Hematopoietic multipotent progenitor cell treated with erythropoietin and hydrocortisone succinate and interleukin-3 and kit ligand, for 6 days (in vitro differentiated cells): ENCODE data around the gene ARHGEF2.

Experiments used
- DNase-seq: peaks from one replicate; pipeline ENCODE4 v3.0.0-alpha.2; 2015

ARHGEF2 gene

DNA sequence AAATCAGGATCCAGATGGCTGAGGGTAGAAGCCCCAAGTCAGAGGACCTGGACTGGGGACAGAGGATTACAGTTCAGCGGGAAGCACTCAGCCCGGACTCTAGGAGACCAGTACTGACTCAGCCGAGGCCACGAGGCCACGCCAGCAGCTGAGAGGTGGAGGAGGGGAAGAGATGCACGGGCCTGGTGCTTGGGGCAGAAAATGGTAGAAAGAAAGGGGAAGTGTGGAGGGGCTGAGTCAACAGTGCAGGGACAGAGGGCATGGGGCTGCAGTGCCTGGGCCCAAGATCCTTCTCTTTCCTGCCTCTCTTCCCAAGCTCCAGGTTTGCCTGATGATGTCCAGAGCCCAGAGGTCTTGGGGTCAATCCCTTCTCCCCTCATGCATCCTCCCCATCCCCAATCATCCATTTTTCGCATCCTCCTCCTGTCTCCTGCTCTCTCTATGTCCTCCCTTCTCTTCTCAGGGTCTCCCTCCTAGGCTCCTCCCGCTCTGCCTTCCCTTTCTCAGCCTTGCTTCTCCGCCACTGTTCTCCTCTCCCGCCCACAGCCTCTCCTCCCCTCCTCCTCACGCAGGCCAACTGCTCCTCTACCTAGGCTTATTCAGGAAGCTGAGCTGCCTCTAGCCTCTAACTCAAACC, 7.7 kb downstream of the ARHGEF2 start:
- peak; percentile 81 for DNase-seq

DNA sequence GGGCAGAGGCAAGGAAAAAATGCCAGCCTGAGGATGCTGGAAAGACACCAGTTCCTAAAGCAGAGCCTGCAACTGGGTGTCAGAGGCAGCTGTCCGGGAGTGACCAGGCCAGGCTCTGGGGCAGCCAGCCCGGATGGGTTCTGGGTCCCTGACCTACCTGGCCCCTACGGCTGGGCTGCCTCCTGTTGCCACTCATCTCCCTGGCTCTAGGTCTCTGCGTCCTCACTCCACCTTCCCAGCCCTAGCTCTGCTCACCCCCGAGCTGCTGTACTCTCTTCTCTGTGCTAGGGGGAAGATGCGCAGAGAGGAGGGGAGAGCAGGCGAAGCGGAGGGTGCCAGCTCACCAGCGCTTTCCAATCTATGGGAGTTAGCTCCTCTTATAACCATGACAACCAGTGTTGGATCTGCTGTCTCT, 9.0 kb downstream of the ARHGEF2 start:
- no peak for DNase-seq

DNA sequence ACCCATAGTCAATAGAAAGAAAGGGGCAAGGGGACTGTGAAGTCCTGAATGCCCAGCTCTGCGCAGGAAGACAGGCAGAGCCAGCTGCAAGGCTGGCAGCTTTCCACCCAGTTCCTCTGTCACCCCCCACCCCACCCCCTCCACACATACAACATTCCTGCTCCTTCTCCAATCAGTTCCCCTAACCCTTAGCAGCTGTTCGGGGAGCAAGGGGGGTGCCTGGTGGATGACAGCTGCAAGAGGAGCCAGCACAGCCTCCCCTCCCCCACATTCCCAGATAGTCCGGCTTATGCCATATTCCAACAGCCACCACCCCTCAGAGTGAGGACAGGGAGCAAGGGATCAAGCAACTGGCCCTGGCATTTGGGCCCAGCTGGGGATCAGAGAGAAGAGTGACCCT, 9.7 kb downstream of the ARHGEF2 start:
- DNase-seq: no peak

DNA sequence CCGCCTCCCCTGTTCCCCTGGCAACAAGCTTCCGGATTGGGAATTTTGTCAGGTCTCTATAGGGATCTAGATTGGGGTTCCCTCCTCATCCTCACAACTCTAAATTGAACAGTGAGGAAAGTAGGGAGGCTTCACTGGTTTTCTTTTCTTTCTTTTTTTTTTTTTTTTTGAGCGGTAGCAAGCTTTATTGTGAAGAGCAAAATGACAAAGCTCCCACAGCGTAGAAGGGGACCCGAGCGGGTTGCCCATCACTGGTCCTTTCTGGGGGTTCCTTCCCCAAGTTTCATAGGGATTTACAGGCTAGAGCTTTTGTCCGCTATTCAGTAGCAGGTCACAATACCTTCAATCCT, 10.3 kb downstream of the ARHGEF2 start:
- no peak for DNase-seq

DNA sequence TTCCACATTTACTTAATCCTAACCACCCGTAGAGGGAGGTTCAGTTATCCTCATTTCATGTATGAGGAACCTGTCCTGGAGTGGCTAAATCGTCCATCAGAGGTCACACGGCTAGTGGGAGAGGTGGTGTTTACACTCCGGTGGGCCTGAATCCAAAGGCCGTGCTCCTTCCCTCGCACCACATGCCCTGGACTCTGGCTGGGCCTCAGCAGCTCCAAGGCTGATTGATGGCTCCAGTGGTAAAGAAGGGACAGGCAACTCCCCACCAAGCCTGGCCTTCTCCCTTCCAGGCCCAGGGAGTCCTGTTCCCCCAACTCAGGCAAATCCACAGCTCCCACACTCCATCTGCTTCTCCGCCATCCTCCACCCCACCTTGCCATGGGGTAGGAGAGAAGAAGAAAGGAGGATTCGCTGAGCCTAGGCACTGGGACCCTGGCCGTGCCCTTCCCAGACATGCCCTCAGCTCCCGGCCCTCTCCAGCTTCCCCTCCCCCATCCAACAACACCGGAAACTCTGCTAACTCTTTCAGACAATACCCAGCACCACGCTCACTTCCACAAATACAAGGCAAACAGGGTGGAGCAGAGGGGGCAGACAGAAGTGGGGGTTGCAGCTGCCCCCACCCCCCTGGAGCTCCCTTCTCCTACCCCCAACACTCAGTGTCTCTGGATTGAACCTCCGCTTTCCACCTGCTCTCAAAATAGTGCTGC, 10.9 kb downstream of the ARHGEF2 start:
- DNase-seq: peak; percentile 51

DNA sequence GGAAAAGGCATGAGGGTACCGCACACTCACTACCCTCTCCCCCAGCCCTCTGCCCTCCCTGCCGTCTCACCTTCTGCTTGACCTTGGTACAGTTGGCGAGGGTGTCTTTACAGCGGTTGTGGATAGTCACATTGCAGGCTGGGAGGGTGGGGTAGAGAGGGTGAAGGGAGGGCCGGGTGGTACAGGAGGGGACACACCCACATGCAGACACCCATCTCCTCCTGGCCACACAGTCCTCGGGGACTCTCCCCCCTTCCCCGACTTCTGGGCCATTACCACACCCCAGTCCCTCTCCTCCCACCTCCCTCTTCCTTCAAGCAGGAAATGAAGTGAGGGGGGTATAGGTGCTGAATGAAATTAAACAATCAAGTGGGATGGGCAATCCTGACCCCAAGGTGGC, 11.6 kb downstream of the ARHGEF2 start:
- DNase-seq: peak; percentile 86

DNA sequence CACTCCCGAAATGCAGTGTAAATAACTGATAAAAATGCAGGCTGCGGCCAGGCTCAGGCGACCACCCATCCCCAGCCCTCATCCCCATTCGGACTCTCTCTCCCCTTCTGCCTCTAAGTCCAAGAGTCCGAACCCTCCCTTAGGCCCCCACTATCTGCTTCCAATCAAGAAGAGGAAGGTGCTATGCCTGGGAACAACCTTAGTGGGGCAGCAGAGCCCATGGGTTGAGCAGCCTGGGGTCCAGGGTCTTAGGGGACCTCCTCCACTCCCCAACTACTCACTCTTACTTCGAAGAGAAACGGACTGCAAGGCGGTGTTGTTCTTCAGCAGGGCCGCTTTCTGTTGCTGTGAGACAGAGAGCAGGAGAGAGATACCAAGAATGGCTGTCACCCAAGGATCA, 12.2 kb downstream of the ARHGEF2 start:
- no peak for DNase-seq

DNA sequence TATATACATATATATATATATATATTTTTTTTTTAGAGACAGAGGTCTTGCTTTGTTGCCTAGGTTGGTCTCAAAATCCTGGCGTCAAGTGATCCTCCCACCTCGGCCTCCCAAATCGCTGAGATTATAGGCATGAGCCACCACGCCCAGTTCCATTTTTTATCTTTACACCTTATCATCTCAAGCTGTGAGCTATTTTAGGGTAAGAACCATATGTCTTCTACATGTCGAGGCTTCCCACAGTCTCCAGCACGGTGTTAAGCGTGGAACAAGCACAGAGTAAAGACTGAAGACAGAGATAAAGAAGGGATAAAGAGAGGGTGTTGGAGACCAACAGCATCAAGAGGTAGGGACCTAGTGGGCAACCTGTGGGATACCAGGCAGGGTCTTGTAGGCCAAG, 14.2 kb downstream of the ARHGEF2 start:
- no peak for DNase-seq

DNA sequence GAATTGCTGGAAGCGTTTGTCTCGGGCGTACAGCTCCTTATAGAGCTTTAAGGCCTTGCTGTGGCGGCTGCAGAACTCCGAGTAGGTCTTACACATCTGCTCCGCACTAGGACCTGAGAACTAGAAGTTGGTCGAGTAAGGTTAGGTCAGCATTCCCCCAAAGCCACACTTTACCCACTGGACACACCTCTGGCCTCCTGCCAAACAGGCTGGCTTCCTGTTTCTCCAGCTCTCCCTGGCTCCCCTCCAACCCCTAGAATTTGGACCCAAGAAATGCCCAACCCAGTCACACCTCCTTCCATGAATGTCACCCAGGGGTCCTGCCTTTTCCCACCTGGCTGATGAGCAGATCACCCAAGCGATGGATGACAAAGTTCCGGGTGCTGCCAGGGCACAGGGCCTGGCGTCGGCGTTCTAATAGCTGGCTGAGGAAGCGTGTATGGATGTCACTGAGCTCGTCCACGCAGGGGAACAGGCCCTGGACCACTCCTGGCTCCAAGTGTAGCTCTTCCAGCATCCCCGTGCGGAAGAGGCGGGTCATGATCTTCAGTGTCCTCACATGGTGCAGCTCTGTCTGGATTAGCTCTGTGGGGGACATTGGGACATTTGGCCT, 15.6 kb downstream of the ARHGEF2 start:
- no peak for DNase-seq

DNA sequence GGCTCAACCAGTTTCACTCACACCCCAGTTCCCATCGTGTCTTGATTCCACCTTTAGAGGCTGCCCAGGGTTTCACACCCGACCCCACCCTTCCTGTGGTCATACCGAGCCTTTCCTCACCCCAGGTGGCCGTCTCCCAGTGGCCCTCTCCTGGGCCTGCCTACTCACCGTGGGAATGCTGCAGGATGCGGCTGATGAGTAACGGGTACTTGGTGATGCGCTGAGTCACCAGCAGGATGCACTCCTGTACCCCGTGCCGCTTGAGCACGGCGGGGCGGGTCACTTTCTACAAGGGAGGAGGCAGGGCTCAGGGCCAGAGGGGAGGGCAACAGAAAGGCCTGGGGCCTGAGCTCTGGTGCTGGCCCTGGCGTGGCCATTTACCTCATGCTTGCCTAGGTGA, 16.4 kb downstream of the ARHGEF2 start:
- DNase-seq: peak; percentile 67

DNA sequence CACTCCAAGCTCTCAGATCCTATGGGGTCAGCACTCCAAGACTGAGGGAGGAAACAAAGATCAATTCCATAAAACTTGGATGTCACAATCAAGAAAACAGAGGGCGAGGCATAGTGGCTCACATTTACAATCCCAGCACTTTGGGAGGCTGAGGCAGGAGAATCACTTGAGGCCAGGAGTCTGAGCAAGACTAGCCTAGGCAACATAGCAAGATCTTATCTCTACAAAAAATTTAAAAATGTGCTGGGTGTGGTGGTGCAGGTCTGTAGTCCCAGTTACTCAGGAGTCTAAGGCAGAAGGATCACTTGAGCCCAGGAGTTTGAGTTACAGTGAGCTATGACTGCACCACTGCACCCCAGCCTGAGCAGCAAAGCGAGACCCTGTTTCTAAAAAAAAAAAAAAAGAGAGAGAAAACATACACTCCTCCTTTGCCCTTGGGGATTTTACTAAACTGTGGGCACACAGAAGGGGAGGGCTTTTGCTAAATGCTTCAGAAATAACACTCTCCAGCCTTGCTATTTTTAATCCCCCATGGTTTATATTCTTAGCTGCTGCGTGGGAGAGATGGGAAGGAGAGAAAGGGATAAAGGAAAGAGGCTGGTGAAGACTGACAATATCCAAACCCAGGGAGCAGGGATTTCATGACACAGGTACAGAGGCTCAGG, 18.1 kb downstream of the ARHGEF2 start:
- DNase-seq: no peak

DNA sequence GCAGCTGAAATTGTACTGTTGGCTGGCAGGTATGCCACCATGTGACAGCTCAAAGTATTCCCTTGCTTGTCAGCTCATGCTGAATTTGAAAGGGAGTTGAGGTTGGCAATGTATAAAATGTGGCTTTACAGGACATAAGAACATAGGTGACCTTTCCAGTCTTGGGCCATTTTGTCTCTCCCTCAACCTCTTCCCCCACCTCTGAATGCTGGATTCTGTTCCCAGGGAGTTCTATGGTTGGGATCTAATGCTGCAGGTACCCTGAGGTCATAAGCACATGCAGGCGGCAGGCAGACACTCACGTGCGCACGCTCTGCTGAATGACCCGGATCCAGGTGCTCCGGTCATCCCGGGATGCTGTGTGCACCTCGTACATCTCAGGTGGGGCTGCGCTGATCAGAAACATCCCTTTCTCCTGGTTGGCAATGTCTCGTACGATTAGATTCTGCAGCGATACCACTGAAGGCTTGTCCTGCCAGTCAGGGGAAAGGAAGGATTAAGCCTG, 20.9 kb downstream of the ARHGEF2 start:
- DNase-seq: no peak

DNA sequence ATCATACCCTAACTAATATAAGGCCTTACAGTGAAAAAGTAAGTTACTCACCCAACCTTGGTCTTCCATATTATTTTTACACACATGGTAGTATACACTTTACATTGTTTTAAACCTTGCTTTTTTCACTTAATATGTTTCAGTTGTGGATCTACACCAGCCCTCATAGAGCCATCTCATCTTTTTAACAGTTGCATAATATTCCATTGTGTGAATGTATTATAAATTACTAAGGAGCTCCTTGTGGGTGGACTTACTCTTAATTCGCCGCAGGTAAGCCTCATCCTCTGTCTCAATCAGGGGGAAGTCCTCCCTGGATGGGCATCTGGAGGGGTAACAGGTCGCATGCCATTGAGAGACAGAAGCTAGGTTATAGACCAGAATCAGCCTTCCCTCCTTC, 23.7 kb downstream of the ARHGEF2 start:
- DNase-seq: no peak

DNA sequence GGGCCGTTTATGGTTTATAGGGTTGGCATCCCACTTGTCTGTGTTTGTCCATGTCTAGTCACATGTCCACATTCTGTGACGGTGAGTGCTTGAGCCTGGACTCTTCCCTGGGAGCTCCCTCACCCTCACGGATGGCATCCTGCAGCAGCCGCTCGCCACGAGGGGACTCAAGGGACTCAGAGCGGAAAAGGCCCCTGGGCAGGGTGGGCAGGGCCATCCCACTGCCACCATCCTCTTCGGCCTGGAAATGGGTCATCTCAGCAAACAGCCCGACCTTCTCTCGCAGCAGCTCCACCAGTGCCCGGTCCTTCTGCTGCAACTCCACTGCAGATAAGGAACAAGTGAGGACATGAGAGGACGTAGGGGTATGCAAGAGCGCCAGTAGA, 25.8 kb downstream of the ARHGEF2 start:
- DNase-seq: no peak

DNA sequence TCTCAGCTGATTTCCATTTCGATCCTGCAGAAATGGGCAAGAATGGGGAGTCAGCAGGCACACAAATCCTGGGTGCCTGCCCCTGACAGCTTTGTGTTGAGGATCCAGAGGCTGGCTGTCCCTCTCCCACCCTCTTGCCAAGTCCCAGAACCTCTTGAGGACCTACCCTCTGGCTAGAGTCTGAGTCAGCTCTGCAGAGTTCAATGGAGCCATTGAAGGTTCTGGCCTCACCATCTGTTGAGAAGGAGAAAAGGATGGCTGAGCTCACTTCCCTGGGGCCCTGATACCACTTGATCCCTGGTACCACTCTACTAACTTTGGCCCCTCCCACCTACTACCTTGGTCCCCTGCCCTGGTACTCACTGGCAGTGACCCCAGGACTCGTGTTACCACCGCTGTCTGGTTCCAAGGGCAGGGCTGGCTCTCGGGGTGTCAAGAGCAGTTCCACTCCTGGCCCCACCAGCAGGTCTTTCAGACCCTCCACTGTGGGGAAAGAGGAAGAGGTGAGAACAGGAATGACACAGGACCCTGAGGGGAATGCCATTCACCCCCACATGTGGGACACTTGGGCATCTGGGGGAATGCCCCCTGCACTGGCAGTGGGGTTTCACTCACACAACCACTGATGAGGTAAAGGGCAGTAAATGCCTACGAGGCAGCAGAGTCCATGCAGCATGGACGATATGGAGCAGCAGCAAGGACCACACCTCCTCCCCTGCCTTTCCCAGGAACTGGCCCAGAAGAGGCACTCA, 26.4 kb downstream of the ARHGEF2 start:
- no peak for DNase-seq

DNA sequence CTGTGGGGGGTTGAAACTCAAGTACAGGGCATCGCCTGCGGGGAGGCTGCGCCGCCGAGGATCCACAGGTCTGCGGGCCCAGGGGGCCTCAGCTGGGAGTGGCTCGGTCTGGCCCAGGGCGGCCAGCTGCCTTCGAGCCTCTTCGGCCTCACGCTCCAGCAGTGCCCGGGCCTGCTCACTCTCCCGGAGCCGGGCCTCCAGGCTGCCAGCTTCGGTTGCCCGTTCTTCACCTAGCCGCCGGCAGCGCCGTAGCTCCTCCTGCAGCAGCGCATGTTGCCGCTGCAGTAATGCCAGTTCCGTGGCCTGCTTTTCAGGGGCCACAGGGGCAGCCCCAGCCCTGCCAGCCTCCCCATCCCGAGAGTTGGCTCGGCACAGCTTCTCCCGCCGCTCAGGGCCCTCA, 27.5 kb downstream of the ARHGEF2 start:
- DNase-seq: no peak

DNA sequence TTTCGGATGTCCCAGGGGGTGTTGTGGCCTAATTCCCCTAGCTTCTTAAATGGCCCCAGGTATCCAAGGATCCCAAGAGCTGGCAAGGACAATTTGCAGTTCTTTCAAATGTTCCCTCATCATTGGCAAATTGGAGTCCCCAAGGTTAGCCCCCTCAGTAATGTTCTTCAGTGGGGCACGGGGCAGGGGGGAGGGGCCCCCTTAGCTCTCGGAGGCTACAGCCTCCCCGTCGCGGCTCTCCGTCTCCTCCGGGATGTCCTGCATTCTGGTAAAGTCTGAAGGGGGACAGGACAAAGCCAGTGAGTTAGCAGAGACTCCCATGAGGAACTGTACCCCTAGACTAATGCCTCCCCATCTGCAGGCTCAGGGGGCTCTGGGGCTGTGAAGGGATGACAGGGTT, 30.6 kb downstream of the ARHGEF2 start:
- DNase-seq: no peak

DNA sequence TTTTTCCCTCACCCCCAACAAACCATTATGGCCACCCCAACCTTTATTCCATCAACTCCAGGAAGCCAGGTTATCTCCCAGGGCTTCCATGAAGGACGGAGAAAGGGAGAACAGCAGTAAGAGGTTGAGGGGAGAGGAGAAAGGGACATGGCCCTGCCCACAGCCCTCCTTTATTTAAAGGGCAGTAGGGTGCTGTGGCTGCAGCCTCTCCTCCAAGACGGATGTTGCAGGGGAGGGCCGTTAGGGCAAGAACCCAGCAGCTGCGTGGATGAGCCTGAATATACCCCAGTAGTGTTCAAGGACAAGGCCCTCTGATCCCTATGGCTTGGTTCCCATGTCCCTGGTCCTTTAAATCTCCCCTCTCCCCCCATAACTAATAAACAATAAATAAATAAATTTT, 31.1 kb downstream of the ARHGEF2 start:
- no peak for DNase-seq

DNA sequence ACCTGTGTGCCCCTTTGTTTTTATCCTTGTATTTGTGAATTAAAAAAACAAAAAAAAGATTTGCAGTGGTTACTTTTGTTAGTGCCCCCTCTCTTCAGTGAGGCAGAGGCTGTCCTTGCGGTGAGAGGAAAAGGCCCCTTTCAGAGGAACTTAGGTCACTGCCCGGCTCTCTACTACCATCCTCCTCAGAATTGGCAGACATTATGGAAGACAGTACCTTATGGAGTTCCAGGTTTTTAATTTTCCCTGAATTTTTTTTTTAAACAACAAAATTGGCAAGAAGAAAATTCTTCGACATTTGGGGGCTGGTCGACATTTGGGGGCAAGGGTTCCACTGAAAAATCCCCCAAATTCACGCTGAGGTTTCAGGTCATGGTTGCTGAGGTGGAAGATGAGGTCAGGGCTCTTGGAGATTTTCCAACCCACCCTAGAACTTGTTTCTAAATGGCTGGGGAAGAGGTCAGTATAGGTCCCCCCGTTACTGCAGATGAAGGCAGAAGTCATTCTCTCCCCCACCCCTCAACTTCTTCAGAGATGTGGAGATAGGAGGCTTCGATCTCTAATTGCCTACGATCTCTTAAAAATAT, 31.6 kb downstream of the ARHGEF2 start:
- no peak for DNase-seq

DNA sequence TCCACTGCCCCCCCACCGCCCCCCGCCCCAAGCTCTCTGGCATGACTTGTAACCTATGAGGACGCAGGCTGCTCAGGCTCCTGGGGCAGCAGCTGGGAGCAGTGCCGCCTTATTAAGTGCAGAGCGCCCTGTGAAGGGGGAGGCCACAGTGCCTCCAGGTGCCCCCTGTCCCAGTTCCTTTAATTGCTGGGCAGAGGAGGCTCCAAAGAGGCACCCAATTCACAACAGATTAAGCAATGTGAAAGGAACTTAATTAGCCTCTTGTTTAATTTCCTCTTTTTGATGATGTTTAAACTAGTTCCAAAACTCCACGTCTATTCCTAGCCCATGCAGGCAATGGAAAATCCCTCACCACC, 33.9 kb downstream of the ARHGEF2 start:
- DNase-seq: no peak

DNA sequence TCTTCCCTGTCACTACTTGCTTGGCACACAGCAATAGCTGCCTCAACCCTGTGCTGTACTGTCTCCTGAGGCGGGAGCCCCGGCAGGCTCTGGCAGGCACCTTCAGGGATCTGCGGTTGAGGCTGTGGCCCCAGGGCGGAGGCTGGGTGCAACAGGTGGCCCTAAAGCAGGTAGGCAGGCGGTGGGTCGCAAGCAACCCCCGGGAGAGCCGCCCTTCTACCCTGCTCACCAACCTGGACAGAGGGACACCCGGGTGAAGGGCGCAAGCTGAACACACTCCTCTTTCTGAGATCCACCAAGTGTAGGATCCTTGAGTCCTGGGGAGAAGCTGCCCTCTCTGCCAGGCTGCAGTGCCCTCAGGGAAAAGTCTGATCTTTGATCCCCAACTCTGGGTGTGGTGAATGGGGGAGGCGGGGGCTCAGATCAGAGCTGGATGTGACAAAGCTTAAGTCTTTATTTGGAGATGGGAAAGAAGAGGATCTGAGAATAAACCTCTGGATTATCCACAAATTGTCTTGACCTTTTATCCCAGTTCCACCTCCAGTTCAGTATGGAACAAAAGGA, 35.7 kb downstream of the ARHGEF2 start:
- DNase-seq: no peak

DNA sequence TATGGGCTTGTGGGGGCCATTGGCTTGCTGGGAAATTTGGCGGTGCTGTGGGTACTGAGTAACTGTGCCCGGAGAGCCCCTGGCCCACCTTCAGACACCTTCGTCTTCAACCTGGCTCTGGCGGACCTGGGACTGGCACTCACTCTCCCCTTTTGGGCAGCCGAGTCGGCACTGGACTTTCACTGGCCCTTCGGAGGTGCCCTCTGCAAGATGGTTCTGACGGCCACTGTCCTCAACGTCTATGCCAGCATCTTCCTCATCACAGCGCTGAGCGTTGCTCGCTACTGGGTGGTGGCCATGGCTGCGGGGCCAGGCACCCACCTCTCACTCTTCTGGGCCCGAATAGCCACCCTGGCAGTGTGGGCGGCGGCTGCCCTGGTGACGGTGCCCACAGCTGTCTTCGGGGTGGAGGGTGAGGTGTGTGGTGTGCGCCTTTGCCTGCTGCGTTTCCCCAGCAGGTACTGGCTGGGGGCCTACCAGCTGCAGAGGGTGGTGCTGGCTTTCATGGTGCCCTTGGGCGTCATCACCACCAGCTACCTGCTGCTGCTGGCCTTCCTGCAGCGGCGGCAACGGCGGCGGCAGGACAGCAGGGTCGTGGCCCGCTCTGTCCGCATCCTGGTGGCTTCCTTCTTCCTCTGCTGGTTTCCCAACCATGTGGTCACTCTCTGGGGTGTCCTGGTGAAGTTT, 36.4 kb downstream of the ARHGEF2 start:
- DNase-seq: no peak
